Gastroesophageal sphincter (tissue), 3 donors: ENCODE data around the gene INSL3.

Experiments
- POLR2AphosphoS5 ChIP-seq: sonication (generic); formaldehyde crosslinking; IDR thresholded peaks from one replicate; pipeline ENCODE4 v1.6.1; 2017; ENCODE audit warnings: antibody characterized with exemption
- TF ChIP-seq, protein P1 (sequence below), 4 experiments: fragments of 200-600 bp in 2 of 4; fragments of 450-650 bp in 2 of 4; sonication (generic) in 1 of 4; IDR thresholded peaks; one replicate each; pipeline ENCODE4 v1.5.1; 2017 to 2019; ENCODE audit warnings: antibody characterized with exemption in 4 of 4, mild to moderate bottlenecking in 2 of 4, moderate library complexity in 2 of 4

DNA sequence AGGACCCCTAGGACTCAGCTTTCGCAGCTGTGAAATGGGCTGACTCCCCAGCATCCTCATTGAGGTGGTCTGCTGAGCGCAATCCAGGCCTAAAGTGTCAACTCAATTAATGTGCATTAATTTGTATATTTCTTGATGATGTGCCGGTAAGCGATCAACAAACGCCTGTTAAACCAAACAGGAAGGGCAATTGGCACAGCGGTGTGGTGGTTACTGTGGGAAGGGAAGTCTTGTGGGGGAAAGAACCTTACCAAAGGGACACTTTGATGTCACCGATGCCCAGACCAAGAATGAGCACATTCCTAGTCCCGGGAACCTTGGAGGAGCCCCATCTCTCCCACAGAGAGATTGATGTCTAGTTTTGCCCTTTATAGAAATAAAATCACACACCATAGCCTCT is 24.8 kb upstream of the INSL3 start:
- no peak for TF ChIP-seq POLR2AphosphoS5
- TF ChIP-seq, protein P1, sequence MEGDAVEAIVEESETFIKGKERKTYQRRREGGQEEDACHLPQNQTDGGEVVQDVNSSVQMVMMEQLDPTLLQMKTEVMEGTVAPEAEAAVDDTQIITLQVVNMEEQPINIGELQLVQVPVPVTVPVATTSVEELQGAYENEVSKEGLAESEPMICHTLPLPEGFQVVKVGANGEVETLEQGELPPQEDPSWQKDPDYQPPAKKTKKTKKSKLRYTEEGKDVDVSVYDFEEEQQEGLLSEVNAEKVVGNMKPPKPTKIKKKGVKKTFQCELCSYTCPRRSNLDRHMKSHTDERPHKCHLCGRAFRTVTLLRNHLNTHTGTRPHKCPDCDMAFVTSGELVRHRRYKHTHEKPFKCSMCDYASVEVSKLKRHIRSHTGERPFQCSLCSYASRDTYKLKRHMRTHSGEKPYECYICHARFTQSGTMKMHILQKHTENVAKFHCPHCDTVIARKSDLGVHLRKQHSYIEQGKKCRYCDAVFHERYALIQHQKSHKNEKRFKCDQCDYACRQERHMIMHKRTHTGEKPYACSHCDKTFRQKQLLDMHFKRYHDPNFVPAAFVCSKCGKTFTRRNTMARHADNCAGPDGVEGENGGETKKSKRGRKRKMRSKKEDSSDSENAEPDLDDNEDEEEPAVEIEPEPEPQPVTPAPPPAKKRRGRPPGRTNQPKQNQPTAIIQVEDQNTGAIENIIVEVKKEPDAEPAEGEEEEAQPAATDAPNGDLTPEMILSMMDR (IDR thresholded peaks at IDR 0.05), result no peak
